Activated T-helper 1 cell treated with Interleukin-2 at 50 U/mL for 16 hours (primary cell): ENCODE data around the gene MYORG.

Source experiments
- DNase-seq: peaks from one replicate; pipeline ENCODE4 v3.0.0-alpha.2; 2020; ENCODE audit warnings: low read depth

The MYORG gene

DNA sequence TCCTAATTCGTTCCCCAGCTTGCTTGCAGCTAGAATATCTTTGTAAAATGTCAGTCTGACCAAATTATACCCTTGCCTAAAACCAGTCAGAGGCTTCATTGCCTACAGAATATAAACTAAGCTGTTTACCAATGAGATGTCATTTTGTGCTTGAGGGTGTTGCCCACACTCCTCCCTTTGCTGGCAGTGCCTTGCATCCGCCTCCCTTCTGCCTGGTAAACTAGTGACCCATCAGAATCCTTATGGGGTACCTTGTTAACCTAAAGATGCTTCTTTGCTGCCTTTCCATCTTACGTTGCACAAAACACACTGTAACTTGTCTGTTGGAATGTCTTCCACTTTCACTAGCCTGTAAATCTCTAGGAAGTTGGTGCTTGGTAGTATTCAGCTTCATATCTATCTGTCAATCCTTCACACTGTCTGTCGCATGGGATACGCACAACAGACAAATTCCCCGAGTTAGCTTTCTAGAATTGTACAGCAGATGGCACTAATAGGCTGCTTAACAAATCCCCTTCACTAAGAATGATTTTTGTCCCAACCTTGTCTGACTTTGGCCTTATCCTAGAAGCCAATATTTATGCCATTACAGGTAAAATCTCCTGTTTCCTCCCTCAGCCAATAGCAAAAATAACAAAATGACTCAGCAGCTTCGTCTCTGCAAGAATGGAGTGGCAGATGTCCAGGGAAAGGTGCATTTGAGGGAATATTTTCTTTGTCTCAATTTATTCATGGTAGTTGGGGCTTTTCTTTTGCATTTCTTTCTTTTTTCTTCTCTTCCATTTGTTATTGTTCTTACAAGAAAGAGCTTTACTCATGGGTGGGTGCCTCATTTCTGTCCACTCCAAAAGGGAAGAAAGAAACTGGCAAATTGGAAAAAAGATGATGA, 44.4 kb downstream of the MYORG start:
- no peak for DNase-seq

DNA sequence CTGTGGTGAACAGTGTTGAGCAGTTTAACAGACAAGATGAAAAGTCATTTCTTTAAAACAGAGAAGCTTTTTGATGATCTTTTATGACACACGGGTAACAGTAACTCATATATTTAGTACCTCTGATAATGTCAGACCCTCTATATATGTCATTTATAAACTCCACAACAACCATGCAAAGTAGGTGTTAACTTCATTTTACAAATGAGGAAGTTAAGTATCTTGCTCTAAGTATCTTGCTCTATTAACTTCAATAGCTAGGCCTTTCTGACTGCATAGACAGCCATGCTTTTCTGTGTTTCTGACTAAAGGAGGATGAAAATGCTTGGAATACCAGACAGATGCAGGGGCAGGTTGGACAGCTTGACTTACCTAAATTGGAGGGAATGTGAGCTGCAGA, 45.5 kb downstream of the MYORG start:
- no peak for DNase-seq

GRCh38 chr9:34328987-34329832, 47.5 kb downstream of the MYORG start, which contains the start of the genes KIF24 and NUDT2:
KIF24 (minus strand) TSS chr9:34329268; CDS start chr9:34311346, 17,922 bp downstream.
NUDT2 (plus strand) TSS chr9:34329569; CDS start chr9:34339040, 9,471 bp downstream.
- DNase-seq, result peak; percentile 90

GRCh38 chr9:34328500-34328986, 48.2 kb downstream of the MYORG start:
- DNase-seq, result no peak

DNA sequence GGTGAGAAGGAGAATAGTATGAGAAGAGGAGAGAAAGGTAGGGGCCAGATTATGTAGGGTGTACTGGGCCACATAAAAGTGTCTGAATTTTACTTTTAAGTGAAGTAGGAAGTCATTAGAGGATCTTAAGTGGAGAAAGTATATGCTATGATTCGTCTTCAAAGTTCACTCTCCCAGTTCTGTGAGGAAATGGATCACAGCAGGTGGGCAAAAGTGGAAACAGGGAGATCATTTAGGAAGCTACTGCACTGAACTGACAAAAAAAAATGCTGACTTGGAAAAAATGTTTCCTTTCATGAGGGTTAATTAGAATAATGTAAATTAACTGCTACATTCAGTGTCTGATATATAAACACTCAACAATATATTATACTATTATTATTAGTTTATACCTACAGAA, 50.0 kb downstream of the MYORG start:
- DNase-seq, result no peak

DNA sequence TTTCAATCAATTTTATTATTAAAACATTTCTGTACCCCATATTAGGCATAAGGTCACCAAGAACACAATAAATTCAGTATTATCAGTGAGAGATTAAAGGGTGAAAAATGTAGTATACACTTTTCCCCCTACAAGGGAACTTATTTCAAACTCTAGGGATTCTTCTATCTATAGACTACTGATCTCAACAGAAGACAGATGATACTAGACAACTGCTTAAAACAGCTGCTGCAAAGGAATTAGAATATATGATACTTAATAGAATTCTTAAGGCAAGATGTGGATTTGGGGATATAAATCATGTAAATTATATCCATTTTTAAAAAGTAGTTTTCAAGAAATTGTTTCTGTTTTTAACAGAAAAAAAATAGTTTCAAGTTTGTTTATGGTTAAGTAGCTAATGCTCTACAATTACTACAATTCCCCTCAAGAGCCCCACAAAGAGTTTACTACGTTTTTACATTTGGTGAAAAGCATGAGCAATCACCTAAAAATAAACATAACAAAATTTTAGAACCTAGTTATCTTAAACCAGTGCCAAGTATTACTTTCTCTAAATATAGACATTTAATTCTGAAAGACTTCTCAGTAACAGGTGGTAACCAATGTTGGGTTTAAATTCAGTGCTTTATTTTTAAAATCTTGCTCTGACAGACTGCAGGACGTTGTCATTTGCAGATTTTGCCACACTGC, 53.7 kb downstream of the MYORG start:
- no peak for DNase-seq

DNA sequence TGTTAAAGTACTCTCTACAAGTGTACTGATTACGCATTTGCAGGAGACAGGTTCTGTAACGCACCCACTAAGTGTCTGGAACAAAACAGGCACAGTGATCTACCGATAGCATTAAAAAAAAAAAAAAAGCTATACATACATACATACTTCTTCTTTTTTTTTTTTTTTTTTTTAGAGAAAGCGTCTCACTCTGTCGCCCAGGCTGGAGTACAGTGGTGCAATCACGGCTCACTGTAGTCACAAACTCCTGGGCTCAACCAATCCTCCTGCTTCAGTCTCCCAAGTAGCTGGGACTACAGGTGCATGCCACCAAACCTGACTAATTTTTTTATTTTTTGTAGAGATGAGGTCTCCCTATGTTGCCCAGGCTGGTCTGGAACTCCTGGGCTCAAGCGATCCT, 55.2 kb downstream of the MYORG start:
- no peak for DNase-seq

GRCh38 chr9:34318163-34318790, 58.4 kb downstream of the MYORG start:
- DNase-seq, result no peak

GRCh38 chr9:34317436-34317835, 59.3 kb downstream of the MYORG start:
- DNase-seq, result no peak
